NCI-H2081 (cell line): ENCODE measurements around the gene HPX.
A peak's percentile ranks its signal among the peaks of the same experiment; 100 is the strongest.

Source experiments
- DNase-seq, 2 experiments: peaks; one replicate each; lab custom pipeline; 2025; lab: John Stamatoyannopoulos, UW

Gene HPX

DNA sequence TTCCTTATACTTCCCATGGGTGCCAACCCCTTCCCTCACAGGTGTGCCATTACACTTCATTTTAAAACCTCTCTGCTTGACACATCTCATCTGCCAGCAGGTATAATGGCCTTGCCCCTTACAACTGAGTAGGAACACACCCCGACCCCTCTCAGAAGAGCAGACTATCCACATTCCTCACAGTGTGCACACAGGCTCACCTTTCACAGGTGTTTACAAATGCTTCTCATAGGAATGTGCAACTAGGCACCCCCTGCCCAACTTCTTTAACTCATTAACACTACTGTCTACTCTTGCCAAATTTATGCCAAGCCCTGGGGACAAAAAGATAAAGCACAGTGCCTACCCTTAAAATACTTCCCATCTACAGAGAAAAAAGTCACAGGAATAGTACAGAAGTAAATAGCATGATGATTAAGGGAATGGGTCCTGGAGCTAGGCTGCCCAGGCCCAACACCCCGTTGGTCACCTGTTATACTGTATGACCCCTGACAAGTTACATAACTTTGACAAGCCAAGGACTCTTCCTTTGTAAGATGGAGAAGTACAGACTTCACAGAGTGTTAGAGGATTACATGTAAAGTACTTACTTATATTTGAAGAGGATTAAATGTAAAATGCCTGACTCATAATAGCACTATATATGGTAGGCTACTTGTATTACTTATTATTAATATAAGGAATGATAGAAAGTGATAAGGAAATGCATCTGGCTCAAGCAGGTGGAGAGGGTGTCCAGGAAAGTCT is 17.7 kb upstream of the HPX start:
- DNase-seq, result no peak

DNA sequence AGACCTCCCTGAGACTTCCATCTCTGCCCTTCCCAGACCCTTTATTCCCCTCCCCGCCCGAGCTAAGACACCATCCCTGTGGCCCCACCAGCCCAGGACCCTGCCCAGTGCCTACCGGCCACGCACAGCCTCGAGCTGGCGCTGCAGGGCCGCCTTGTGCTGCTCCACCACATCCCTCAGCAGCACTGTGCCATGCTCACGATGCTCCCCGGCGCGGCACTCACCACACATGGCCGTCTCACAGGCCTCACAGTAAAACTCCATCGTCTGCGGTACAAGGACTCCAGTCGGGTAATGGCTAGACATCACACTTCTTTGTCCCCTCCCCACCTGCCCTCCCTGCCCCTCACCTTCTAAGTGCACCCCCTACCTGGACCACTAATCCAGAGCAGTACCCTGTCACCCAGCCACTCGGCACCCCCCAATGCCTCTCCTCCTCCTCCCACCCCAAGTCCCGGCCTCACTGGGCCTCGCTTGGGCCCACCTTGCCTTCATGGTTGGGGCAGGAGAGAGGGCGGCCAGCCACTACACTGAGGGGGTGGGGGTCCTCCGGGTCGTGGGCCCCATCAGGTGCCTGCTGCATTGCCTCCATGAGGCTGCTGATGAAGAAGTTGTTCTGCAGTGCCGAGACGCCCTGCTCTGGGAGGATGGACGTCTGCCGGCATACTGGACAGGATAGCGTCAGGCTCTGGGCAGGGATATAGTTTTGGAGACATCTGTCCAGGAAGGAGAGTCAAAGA is 17.0 kb upstream of the HPX start:
- DNase-seq, result no peak

DNA sequence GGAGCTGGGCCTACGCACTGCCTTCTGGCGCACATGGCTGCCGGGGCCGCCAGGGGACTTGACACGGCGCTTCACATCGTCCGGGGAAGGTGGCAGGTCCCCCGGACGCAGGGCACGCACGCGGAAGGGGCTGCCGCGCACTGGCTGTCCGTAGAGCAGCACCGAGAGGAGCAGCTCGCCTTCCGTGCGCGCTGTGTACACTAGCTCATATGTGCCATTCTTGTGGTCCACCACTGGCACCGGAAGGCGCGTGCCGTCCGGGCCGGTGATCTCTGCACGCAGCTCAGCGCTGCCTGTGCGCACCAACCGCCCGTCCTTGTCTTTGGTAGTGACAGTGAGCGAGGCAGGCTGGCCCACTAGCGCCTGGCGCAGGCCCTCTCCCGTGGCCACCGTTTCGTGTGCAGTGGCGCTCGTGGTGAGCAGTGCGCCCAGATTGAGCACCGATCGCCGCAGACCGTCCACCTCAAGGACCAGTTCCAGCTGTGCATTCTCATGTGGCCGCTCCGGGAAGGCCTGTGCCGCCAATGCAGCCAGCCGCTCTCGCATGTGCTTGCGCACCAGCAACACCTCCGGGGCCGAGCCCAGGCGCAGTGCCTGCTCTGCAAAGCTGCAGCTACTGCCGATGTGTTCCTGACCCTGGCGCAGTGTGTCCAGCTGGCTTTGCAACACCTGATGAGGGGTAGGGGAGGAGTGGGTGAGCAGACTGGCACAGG is 15.7 kb upstream of the HPX start:
- DNase-seq, result no peak

- no peak for DNase-seq
Observed at GRCh38 chr11:6455070-6455469, 14.3 kb upstream of the HPX start.

DNA sequence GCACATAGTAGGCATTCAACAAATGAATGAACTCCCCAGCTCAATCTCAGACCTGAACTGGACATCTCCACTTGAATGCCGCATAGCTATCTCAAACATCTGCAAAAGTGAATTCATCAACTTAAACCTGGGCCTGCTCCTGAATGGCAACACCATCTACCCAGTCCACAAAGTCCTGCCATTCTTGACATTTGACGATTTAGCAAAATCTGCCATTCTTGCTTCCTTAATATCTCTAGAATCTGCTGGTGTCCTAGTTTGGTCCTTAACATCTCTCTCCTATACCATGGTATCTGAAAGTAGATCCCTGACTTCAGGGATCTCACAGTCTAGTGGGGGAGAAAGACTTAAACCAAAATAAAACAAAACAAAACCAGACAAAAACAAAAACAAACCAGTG is 12.4 kb upstream of the HPX start:
- DNase-seq, result no peak

DNA sequence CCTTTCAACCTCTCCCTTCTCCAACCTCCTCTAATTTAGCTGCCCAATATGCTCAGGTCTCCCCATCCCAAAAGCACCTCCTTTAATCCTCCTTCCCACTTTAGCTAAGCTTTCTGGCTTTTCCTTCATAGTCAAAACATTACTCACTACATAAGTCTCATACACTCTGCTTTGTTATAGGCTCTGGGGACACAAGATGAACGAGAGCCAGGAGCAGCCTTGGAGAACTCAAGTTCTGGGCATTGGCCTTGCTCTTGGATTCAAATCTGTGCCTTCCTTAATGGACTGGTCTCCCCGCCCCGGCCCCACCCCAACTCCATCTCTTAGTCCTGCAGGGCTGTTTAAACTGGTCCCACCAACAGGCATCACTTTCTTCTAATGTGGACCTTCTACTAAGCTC is 11.4 kb upstream of the HPX start:
- DNase-seq, result no peak

DNA sequence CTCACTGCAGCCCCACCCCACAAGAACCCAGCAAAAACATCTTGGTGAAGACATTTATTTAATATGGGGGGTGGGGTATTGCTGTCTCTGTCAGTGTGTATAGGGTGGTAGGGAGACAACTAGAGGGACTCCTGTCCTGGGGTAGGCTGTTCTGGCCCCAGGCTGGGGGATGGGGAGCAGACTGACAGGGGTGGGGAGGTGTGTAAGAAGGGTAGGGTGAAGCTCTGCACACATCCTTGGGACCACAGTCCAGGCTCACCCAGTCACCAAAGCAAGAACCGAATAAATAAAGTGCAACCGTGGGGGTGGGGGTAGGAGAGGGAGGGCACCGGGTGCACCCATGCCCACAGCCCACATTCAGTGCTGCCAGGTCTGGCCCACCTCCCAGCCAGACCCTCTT is 7.8 kb upstream of the HPX start:
- no peak for DNase-seq

DNA sequence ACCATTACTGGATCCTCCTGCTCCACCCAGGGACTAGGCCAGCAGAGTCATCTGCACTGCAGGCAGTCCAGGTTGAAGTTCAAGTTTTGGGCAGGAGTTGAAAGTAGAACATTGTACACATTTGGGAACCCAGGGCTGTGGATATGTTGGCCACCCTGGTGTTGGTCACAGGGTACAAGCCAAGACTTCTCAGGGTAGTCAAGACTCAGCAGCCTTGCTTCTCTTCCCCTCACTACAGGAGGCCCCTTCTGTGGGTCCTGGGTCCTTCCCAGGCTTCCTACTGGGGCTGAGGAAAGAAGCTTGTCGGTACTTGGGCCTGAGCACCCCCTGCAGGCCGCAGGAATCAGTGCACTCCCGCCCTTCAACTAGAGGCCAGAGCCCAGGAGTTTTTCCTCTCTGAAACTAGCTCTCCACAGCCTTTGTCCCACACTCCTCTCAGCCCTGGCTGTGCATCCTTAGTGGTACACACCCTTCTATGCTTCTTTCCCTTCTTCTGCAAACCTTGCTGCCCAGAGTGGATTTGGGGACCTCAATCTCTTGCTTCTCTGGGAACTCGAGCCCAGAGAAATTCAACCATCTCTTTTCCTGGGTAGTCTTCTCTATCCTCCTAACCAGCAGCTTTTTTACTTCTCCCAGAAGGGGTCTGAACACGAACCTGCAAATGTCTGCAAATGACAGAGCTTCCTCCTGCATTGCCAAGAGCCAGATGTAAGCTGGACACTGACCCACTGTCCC is 2.6 kb upstream of the HPX start:
- DNase-seq, result peak; percentile 15 to 37

DNA sequence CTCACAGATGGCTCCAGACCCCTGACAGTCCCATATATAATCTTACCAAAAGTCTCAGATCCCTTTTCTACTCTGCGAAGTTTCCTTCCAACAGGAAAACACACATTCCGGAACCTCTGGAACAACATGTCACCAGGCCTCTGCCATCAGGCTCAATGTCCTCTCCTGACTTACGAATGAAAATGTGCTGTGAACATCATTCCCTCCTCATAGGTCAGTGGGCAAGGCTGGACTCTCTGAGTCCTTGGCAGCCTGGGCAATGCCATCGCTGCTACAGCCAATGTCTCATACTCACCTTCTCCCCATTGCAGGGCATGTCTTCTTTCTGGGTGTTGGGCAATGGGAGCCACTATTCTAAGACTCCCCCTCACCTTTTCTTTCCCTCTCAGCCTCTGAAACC is 1.7 kb upstream of the HPX start:
- no peak for DNase-seq

GRCh38 chr11:6438979-6439571 is 1.7 kb downstream of the HPX start:
- DNase-seq, result peak; percentile 49 to 66

DNA sequence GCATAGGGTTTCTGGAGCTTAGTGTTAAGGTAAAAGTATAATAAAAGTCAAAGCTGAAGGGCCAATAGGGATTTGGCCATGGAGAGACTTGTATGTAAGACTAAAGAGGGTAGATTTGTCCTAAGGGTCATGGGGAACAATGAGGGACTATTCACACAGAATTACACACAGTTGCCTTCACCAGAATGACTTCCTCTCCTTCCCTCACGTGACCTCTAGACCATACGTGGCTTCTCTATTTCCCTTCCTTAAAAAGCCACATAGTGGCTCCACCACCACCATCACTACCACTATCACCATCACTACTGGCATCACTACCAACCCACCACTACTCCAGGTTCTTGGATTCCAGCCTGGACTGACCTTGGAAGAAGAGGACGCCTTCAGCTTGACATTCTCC is 2.8 kb downstream of the HPX start:
- no peak for DNase-seq

DNA sequence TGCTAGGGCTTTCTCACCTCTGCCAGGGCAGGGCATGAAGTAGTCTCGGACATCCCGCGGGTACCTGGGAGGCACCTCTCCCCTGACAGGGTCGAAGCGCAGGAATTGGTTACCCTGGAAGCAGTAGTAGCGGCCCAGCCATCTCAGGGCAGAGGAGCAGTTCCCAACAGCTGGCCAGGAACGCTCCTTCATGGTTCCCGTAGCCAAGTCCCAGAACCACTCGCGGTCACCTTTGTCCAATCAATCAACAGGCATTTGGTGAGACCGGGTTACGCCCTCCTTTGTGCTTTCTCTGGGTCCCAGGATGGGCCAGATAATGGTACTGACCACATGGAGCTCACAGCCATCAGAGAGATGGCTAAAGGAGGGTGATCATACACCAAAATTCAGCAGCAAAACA is 3.4 kb downstream of the HPX start:
- no peak for DNase-seq

- no peak for DNase-seq
Observed at GRCh38 chr11:6433998-6434660, 6.7 kb downstream of the HPX start.

DNA sequence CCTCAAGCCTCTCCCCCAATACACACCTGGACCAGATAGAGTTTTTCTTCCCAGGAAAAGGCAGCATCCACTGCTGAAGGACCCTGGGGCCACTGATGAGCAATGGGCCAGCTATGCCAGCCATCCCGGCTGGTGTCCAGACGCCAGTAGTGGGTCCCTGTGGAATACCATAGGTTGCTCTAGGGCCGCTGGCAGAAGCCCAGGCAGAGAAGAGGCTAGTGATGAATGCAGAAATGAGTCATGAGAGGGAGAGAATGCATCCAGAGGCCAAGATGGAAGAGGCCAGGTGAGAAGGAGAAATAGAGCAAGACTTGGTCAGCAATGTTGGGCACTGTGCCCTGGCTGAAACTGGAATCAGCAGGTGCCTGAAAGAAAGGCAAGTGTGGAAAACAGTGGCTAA is 8.9 kb downstream of the HPX start:
- DNase-seq, result no peak

DNA sequence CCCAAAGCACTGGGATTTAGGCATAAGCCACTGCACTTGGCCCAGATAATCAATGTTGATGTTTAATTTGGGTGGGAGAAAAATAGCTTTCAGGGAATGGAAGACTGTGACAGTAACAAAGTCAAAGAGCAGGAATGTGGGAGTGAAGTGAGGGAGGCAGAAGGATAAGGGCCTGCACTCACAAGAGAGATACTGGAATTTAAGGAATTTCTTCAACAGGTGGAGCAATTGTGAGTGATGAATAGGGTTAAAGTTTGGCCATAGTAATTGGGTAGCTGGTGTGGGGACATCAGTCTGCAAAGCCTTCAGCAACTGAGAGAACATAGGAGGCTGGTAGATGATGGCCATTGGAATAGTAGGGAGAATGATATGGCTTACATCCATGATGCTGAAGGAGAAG is 13.3 kb downstream of the HPX start:
- DNase-seq, result no peak

- no peak for DNase-seq
Observed at GRCh38 chr11:6420677-6421076, 20.1 kb downstream of the HPX start.

- peak; percentile 49 to 56 for DNase-seq
Observed at GRCh38 chr11:6419009-6419631, 21.7 kb downstream of the HPX start, which contains the start of gene APBB1. Gene APBB1, minus strand, starts transcription at chr11:6419094. Its CDS starts 7,747 bp downstream, at chr11:6411347.

GRCh38 chr11:6418557-6419008 is 22.2 kb downstream of the HPX start:
- no peak for DNase-seq

DNA sequence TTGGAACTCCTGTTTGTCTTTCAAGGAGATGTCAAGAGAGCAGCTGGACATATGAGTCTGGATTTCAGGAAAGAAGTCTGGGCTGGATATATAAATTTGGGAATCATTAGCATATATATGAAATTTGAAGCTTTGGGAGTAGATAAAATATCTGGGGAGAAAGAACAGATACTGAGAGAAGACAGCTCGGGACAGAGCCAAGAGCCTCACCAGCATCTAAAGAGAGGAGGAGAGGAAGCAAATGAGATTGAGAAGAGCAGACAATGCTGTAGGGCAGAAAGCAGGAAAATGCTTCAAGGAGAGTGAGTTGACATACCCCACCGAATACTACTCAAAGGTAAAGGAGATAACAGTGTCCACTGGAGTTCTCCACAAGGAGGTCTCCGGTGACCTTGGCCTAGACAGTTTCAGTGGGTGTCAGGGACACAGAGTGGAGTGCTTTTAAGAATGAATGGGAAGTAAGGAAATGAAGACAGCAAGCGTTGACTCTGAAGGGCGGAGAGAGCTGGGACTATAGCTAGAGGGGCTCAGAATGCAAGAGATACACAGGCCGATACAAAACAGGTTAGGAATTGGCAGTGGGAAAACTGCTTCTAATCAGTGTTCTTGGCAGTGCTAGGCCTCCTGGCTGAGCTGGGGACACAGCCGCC is 22.8 kb downstream of the HPX start:
- no peak for DNase-seq

GRCh38 chr11:6415797-6416196 is 25.0 kb downstream of the HPX start:
- DNase-seq, result no peak
